HEK293 (cell line): ENCODE results near the gene FHIT.

ENCODE experiments used
- CTCF ChIA-PET: fragments of 350-600 bp; formaldehyde crosslinking; extraction: SDS; loops from one replicate; lab custom pipeline; 2021; ENCODE audit warnings: antibody characterized with exemption; lab: Yijun Ruan, JAX
- POLR2A ChIA-PET: fragments of 300-600 bp; formaldehyde crosslinking; extraction: SDS; loops from one replicate; lab custom pipeline; 2020; ENCODE audit warnings: antibody characterized with exemption, inconsistent platforms; lab: Yijun Ruan, JAX
- H3K27ac ChIP-seq: fragments of 200-500 bp; sonication (Bioruptor generic); 2 replicates; pipeline ENCODE4 v1.5.1; 2014; ENCODE audit warnings: low read depth, low read length, control low read depth, inconsistent platforms; ENCODE audit errors: extremely low read depth
- H3K36me3 ChIP-seq, 2 experiments: fragments of 200-500 bp in 1 of 2; sonication (Bioruptor generic) in 1 of 2; 1 replicate in 1 of 2; 2 replicates in 1 of 2; pipeline ENCODE4 v1.5.1; 2014 to 2017; ENCODE audit warnings: inconsistent platforms in 2 of 2, low read length in 2 of 2; ENCODE audit not compliant: control insufficient read depth in 2 of 2, insufficient read depth in 1 of 2
- H3K4me1 ChIP-seq: fragments of 200-500 bp; sonication (Bioruptor generic); 2 replicates; pipeline ENCODE4 v1.5.1; 2014; ENCODE audit warnings: mild to moderate bottlenecking, low read length, inconsistent platforms; ENCODE audit not compliant: control insufficient read depth, insufficient read depth
- H3K4me3 ChIP-seq: 2 replicates; pipeline ENCODE4 v1.5.1; 2011; ENCODE audit warnings: low read depth, mild to moderate bottlenecking, control low read depth, low read length, moderate library complexity
- H3K9me3 ChIP-seq: fragments of 200-500 bp; sonication (Bioruptor generic); 2 replicates; pipeline ENCODE4 v1.5.1; 2014; ENCODE audit warnings: low read depth, low read length, inconsistent platforms; ENCODE audit not compliant: control insufficient read depth, insufficient read depth
- IKZF3 ChIP-seq: fragments of 450-650 bp; IDR thresholded peaks from 2 replicates; pipeline ENCODE4 v1.5.0; 2018; ENCODE audit warnings: missing biosample characterization, mild to moderate bottlenecking, missing genetic modification characterization, moderate library complexity
- KLF1 ChIP-seq: fragments of 450-650 bp; formaldehyde crosslinking; IDR thresholded peaks from 2 replicates; pipeline ENCODE4 v1.5.1; 2016; ENCODE audit warnings: missing biosample characterization, missing genetic modification characterization
- KLF16 ChIP-seq: fragments of 450-650 bp; formaldehyde crosslinking; IDR thresholded peaks from 2 replicates; pipeline ENCODE4 v1.5.1; 2017; ENCODE audit warnings: missing biosample characterization, missing genetic modification characterization
- MYNN ChIP-seq: fragments of 450-650 bp; formaldehyde crosslinking; IDR thresholded peaks from 2 replicates; pipeline ENCODE4 v1.5.1; 2016; ENCODE audit warnings: missing biosample characterization, missing genetic modification characterization, borderline replicate concordance
- RBAK ChIP-seq: fragments of 450-650 bp; formaldehyde crosslinking; IDR thresholded peaks from 2 replicates; pipeline ENCODE4 v1.5.1; 2016; ENCODE audit warnings: missing biosample characterization, missing genetic modification characterization
- YY2 ChIP-seq: fragments of 450-650 bp; formaldehyde crosslinking; IDR thresholded peaks from 2 replicates; pipeline ENCODE4 v1.5.1; 2016; ENCODE audit warnings: missing biosample characterization, missing genetic modification characterization
- ZEB2 ChIP-seq: fragments of 450-650 bp; formaldehyde crosslinking; IDR thresholded peaks from 2 replicates; pipeline ENCODE4 v1.5.1; 2016; ENCODE audit warnings: missing biosample characterization, missing genetic modification characterization
- ZFP37 ChIP-seq: fragments of 450-650 bp; formaldehyde crosslinking; IDR thresholded peaks from 2 replicates; pipeline ENCODE4 v1.5.1; 2016; ENCODE audit warnings: missing biosample characterization, missing genetic modification characterization
- ZNF133 ChIP-seq: fragments of 450-650 bp; formaldehyde crosslinking; IDR thresholded peaks from 2 replicates; pipeline ENCODE4 v1.5.1; 2016; ENCODE audit warnings: missing biosample characterization, missing genetic modification characterization
- ZNF169 ChIP-seq: fragments of 450-650 bp; formaldehyde crosslinking; IDR thresholded peaks from 2 replicates; pipeline ENCODE4 v1.5.1; 2016; ENCODE audit warnings: missing biosample characterization, missing genetic modification characterization
- ZNF335 ChIP-seq: fragments of 450-650 bp; formaldehyde crosslinking; conservative IDR thresholded peaks from 2 replicates; pipeline ENCODE4 v1.5.1; 2016; ENCODE audit warnings: missing biosample characterization, missing genetic modification characterization
- ZNF416 ChIP-seq: fragments of 450-650 bp; formaldehyde crosslinking; IDR thresholded peaks from 2 replicates; pipeline ENCODE4 v1.5.1; 2016; ENCODE audit warnings: missing biosample characterization, missing genetic modification characterization
- ZNF433 ChIP-seq: fragments of 450-650 bp; formaldehyde crosslinking; IDR thresholded peaks from 2 replicates; pipeline ENCODE4 v1.5.1; 2016; ENCODE audit warnings: missing biosample characterization, missing genetic modification characterization, low read depth
- ZNF48 ChIP-seq: fragments of 450-650 bp; formaldehyde crosslinking; IDR thresholded peaks from 2 replicates; pipeline ENCODE4 v1.5.1; 2016; ENCODE audit warnings: missing biosample characterization, missing genetic modification characterization
- ZNF510 ChIP-seq: fragments of 450-650 bp; formaldehyde crosslinking; IDR thresholded peaks from 2 replicates; pipeline ENCODE4 v1.5.1; 2018; ENCODE audit warnings: mild to moderate bottlenecking, missing genetic modification characterization, missing biosample characterization; ENCODE audit not compliant: insufficient replicate concordance
- ZNF514 ChIP-seq: fragments of 450-650 bp; formaldehyde crosslinking; IDR thresholded peaks from 2 replicates; pipeline ENCODE4 v1.5.1; 2016; ENCODE audit warnings: missing biosample characterization, missing genetic modification characterization
- ZNF561 ChIP-seq: fragments of 450-650 bp; IDR thresholded peaks from 2 replicates; pipeline ENCODE4 v1.5.1; 2018; ENCODE audit warnings: missing biosample characterization, missing genetic modification characterization, borderline replicate concordance
- ZNF626 ChIP-seq: fragments of 450-650 bp; sonication (Bioruptor Pico); formaldehyde crosslinking; IDR thresholded peaks from 2 replicates; pipeline ENCODE4 v1.5.1; 2018; ENCODE audit warnings: missing biosample characterization, missing genetic modification characterization, inconsistent platforms
- ZNF660 ChIP-seq: fragments of 450-650 bp; IDR thresholded peaks from 2 replicates; pipeline ENCODE4 v1.5.1; 2018; ENCODE audit warnings: missing biosample characterization, mild to moderate bottlenecking, missing genetic modification characterization
- ZNF677 ChIP-seq: fragments of 450-650 bp; IDR thresholded peaks from 2 replicates; pipeline ENCODE4 v1.5.0; 2018; ENCODE audit warnings: missing biosample characterization, mild to moderate bottlenecking, missing genetic modification characterization, moderate library complexity
- TF ChIP-seq, protein P1 (sequence below): fragments of 450-650 bp; formaldehyde crosslinking; IDR thresholded peaks from 2 replicates; pipeline ENCODE4 v1.5.1; 2017; ENCODE audit warnings: missing biosample characterization, missing genetic modification characterization
- TF ChIP-seq, protein P2 (sequence below): fragments of 450-650 bp; formaldehyde crosslinking; IDR thresholded peaks from 2 replicates; pipeline ENCODE4 v1.5.1; 2016; ENCODE audit warnings: missing biosample characterization, missing genetic modification characterization
- TF ChIP-seq, protein P3 (sequence below): fragments of 450-650 bp; formaldehyde crosslinking; IDR thresholded peaks from 2 replicates; pipeline ENCODE4 v1.5.1; 2016; ENCODE audit warnings: missing biosample characterization, missing genetic modification characterization, borderline replicate concordance

FHIT gene

DNA sequence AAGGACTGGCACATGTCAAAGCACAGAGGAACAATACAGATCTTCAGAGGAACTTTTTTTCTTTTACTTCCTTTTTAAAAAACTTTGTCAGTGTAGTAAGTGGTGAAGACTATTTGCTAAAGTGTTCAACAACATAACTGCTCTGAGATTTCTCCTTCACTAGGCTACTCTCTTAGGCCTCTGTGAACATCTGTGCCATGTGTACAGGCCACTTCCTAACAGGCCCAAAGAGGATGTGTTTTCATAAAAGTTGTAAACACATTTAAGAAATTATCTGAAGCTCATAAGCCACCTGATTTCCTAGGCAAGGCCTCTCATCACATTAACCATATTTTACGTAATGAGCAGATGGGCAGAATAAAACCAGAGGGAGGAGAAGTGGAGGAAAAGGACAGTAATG lies 235.4 kb downstream of the FHIT start (continued):
- TF ChIP-seq YY2 (tag by site-specific recombination) (no peak), ZNF514 (tag by site-specific recombination) (no peak), ZNF433 (tag by site-specific recombination) (no peak), ZNF416 (tag by site-specific recombination) (no peak), ZNF335 (tag by site-specific recombination) (no peak), ZNF169 (no peak), MYNN (tag by site-specific recombination) (no peak), ZEB2 (tag by site-specific recombination) (no peak), ZNF626 (tag by site-specific recombination) (no peak)
- TF ChIP-seq, protein P1, sequence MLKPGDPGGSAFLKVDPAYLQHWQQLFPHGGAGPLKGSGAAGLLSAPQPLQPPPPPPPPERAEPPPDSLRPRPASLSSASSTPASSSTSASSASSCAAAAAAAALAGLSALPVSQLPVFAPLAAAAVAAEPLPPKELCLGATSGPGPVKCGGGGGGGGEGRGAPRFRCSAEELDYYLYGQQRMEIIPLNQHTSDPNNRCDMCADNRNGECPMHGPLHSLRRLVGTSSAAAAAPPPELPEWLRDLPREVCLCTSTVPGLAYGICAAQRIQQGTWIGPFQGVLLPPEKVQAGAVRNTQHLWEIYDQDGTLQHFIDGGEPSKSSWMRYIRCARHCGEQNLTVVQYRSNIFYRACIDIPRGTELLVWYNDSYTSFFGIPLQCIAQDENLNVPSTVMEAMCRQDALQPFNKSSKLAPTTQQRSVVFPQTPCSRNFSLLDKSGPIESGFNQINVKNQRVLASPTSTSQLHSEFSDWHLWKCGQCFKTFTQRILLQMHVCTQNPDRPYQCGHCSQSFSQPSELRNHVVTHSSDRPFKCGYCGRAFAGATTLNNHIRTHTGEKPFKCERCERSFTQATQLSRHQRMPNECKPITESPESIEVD (tag by site-specific recombination), result no peak

DNA sequence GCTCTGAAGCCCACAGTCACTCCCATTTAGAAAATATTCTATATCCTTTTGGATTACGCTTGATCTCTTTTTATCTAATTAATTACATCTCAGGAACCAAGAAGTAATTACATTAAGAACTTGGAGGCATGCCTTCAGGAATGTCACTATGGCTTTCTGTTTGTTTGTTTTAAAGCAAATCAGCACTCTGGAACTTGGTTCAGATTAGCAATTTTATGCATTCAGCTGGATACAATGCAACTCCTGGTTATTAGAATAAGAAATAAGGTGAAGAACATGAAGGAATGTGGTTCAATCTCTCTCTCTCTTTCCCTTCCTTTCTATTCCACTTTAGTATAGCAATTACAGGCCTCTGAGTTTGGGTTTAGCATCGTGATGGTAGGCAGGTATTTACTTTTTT lies 235.8 kb downstream of the FHIT start:
- Histone ChIP-seq H3K4me3 (no peak overlapping the region), H3K27ac (no peak overlapping the region), H3K4me1 (no peaks in the 10 kb centered on the region), H3K9me3 (no peaks in the 10 kb centered on the region), H3K36me3 (no peaks in the 10 kb centered on the region)
- TF ChIP-seq, protein P2, sequence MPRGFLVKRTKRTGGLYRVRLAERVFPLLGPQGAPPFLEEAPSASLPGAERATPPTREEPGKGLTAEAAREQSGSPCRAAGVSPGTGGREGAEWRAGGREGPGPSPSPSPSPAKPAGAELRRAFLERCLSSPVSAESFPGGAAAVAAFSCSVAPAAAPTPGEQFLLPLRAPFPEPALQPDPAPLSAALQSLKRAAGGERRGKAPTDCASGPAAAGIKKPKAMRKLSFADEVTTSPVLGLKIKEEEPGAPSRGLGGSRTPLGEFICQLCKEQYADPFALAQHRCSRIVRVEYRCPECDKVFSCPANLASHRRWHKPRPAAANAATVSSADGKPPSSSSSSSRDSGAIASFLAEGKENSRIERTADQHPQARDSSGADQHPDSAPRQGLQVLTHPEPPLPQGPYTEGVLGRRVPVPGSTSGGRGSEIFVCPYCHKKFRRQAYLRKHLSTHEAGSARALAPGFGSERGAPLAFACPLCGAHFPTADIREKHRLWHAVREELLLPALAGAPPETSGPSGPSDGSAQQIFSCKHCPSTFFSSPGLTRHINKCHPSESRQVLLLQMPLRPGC (tag by site-specific recombination), result no peak
- TF ChIP-seq ZNF133 (tag by site-specific recombination) (no peak), RBAK (tag by site-specific recombination) (no peak), KLF1 (tag by site-specific recombination) (no peak), ZNF677 (tag by site-specific recombination) (no peak)
- ChIA-PET POLR2A (no interaction called here), CTCF (interaction anchor here (0.7 kb wide), 1 partner anchor 1954 kb away, joined by 4 read pairs; no protein-coding TSS in a partner anchor)

DNA sequence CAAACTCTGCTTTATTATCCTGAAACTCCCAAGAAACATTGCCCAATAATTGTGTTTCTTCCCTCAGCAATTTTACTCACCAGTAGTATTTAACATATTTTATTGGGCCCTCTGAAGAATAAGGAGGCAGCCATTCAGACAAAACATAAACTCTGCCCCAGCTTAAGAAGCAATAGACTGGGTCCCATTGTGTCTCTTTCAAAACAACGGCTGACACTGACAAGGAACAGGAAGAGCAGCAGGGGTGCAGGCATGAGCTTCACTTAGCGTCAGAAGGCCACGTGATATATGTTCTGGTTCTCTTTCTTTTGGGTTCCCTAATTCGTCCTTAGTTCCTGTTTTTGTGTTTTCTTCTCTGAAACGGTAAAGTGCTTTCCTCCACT lies 242.3 kb downstream of the FHIT start:
- H3K9me3 ChIP-seq, result no peaks in the 10 kb centered on the region
- ChIA-PET CTCF (no interaction called here), POLR2A (no interaction called here)
- no peaks in the 10 kb centered on the region for H3K36me3 ChIP-seq
- TF ChIP-seq IKZF3 (tag by site-specific recombination), result no peak
- H3K4me1 ChIP-seq, result no peaks in the 10 kb centered on the region
- no peak overlapping the region for H3K27ac ChIP-seq
- no peak overlapping the region for H3K4me3 ChIP-seq

DNA sequence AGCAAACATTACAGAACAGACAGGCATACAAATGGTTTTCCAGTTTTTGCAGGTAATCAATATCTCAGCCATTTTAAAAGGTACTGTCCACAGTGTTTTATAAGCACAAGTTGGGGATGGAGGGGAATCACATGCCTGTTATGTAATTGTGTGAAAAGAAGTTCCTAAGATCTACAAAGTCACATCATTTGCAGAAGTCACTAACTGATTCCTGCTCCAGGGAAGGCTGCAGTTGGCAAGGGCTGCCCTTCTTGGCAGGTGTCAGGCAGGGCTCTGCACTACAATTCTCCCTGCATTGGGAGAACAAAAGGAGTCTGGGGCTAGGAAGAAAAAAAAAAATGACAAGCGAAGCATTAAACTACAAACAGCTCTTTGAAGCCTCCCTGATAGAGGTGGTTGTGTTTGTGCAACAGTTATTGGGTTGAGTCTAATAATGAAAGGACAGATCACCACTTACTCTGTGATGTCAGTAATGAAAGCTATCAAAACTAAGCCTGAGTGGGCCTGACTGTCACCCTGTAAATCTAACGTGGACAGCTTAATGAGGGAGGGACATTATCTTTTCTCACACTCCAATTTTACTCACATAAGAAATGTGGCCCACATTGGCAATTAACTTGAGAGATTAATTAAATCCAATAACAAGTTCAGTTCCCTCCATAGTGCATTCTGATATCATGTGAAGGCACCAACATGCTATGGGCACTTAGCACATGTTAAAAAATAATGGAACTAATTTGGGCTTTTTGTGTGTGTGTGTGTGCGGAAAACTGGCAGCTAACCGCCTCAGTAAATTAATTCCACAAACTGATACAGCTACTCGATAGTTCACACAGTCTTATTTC lies 242.9 kb downstream of the FHIT start:
- ChIA-PET POLR2A (no interaction called here), CTCF (no interaction called here)
- no peaks in the 10 kb centered on the region for H3K36me3 ChIP-seq
- H3K9me3 ChIP-seq, result no peaks in the 10 kb centered on the region
- H3K27ac ChIP-seq, result no peak overlapping the region
- H3K4me1 ChIP-seq, result no peaks in the 10 kb centered on the region
- H3K4me3 ChIP-seq, result no peak overlapping the region
- TF ChIP-seq ZNF660 (no peak), ZNF169 (no peak), ZNF48 (tag by site-specific recombination) (no peak), ZNF561 (tag by site-specific recombination) (no peak), ZNF510 (no peak), KLF16 (tag by site-specific recombination) (no peak), ZFP37 (tag by site-specific recombination) (no peak), ZNF626 (tag by site-specific recombination) (no peak)
- TF ChIP-seq, protein P3, sequence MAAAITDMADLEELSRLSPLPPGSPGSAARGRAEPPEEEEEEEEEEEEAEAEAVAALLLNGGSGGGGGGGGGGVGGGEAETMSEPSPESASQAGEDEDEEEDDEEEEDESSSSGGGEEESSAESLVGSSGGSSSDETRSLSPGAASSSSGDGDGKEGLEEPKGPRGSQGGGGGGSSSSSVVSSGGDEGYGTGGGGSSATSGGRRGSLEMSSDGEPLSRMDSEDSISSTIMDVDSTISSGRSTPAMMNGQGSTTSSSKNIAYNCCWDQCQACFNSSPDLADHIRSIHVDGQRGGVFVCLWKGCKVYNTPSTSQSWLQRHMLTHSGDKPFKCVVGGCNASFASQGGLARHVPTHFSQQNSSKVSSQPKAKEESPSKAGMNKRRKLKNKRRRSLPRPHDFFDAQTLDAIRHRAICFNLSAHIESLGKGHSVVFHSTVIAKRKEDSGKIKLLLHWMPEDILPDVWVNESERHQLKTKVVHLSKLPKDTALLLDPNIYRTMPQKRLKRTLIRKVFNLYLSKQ (tag by site-specific recombination), result no peak
